Measurements from ENCODE around the gene SSTR4. TPM values are rescaled to one million over a fixed set of nuclear protein-coding genes. Genes with fewer than 3 reads are reported as not detected.
A peak's percentile ranks its signal among the peaks of the same experiment; 100 is the strongest.

Gene SSTR4
- total RNA-seq, 1 donor from 2014 or later, result not detected

GRCh38 chr20:23048283-23049200 is 13.4 kb downstream of the SSTR4 start:
- Mint-ChIP-seq H3K9me3 (no peaks in the 10 kb centered on the region), H3K36me3 (no peaks in the 10 kb centered on the region), H3K27me3 (ENCODE audit: low read depth) (peaks cover 91% of the 10 kb centered on the region), H3K4me1 (peaks cover 18% of the 10 kb centered on the region), H3K4me3 (peak overlapping the region; percentile 81), H3K27ac (no peak overlapping the region)
- DNase-seq (ENCODE audit: low spot score in 2 of 2, unreplicated experiment in 2 of 2), result peak in 1 of 2 experiments; percentile 52
- peak; percentile 37 for TF ChIP-seq CTCF (IDR thresholded peaks at IDR 0.05; ENCODE audit: unreplicated experiment)

DNA sequence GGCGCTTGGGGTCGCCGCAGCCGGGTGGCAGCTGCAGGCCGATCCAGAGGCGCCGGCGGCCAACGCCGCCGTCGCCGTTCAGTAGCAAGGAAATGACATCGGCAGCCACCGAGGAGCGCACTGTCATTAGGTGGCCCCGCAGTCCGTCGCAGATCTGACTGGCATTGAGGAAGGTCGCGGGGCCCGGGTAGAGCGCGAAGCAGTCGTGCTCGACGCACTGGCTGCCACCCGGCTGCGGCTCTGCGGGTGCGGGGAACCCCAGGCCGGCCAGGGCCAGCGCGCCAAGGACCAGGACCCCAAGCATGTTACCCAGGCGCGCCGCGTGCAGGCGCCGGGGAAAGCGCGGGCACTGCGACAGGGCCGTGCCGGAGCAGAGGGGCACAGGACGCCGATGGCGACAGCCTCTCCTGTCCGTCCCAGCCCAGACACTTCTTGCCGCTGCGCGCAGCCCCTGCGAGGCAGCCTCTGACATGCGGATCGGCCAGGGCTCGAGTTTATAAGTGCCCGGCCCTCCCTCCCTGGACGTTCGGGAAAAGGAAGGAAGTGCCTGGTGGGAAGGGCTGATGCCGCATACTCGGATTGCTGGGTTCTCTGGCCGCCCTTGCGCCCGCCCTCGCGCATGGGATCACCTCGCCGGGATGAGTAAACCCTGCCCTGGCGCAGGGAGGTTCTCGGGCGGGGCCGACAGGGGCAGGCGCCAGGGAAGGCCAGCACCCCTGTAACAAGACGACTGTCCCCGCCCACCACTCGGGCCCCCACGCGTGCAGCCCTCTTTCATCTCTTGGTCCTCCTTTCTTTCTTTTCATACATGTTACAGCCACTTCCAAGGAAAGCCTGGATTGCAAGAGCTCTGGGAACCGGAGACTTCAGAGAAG is 14.3 kb downstream of the SSTR4 start, which contains the start of gene THBD:
Gene THBD, minus strand, starts transcription at position 472 of the 875 bp plus-strand sequence. Its CDS starts 168 bp downstream, at position 304.
- Mint-ChIP-seq H3K36me3 (no peaks in the 10 kb centered on the region), H3K4me3 (peak within 1 kb of the TSS; percentile 81), H3K9me3 (no peaks in the 10 kb centered on the region), H3K4me1 (peaks cover 18% of the 10 kb centered on the region), H3K27me3 (ENCODE audit: low read depth) (peaks cover 89% of the 10 kb centered on the region), H3K27ac (no peak within 1 kb of the TSS)
- no peak for DNase-seq (ENCODE audit: low spot score in 2 of 2, unreplicated experiment in 2 of 2)
- no peak for TF ChIP-seq CTCF (IDR thresholded peaks at IDR 0.05; ENCODE audit: unreplicated experiment)

DNA sequence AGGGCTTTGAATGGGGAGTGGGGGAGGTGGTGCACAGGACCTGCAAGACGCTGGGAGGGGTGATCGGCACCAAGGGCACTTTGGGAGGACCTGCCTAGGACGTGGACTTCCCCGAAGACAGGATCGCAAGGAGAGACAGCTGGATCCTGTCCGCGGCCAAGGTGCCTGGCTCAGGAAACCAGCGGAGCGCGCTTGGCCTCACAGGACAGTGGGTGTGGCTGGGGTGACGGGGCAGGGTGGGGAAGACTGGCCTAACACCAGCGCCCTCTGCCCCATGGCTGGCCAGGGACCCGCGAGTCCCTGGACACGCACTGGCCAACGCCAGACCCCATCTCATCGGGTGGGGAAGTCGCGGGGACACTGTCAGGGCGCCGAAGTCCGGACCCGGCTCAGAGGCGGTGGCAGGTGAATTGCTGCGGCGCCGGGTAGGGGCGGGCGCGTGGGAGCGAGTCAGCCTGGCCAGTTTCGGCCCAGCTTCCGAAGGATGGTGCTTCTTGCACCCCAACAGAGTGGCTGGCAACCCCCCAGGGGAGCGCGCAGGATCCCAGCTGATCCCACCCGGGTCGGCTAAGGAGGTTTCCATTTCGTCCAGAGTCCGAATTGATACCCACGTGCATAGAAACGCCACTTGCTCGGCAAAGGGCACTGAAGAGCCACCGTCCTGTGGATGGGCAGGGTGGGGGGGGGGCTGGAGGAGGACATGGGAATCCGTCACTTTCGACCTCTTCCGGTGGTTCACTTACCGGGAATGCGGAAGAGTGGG is 15.1 kb downstream of the SSTR4 start:
- peak in 1 of 2 experiments; percentile 47 for DNase-seq (ENCODE audit: low spot score in 2 of 2, unreplicated experiment in 2 of 2)

GRCh38 chr20:23050847-23051627 is 15.9 kb downstream of the SSTR4 start:
- peak overlapping the region; percentile 50 for H3K27ac Mint-ChIP-seq
- no peaks in the 10 kb centered on the region for H3K36me3 Mint-ChIP-seq
- DNase-seq (ENCODE audit: low spot score in 2 of 2, unreplicated experiment in 2 of 2), result peak in 1 of 2 experiments; percentile 89
- H3K4me1 Mint-ChIP-seq, result peaks cover 18% of the 10 kb centered on the region
- peak overlapping the region; percentile 81 for H3K4me3 Mint-ChIP-seq
- no peaks in the 10 kb centered on the region for H3K9me3 Mint-ChIP-seq
- TF ChIP-seq CTCF (IDR thresholded peaks at IDR 0.05; ENCODE audit: unreplicated experiment), result peak; percentile 79
- peaks cover 81% of the 10 kb centered on the region for H3K27me3 Mint-ChIP-seq (ENCODE audit: low read depth)

More for the DNA sequence above, 15.1 kb downstream of the SSTR4 start:
- Mint-ChIP-seq H3K4me1 (peaks cover 18% of the 10 kb centered on the region), H3K4me3 (peak overlapping the region; percentile 81), H3K9me3 (no peaks in the 10 kb centered on the region), H3K27ac (peak overlapping the region; percentile 50), H3K36me3 (no peaks in the 10 kb centered on the region), H3K27me3 (ENCODE audit: low read depth) (peaks cover 82% of the 10 kb centered on the region)
- no peak for TF ChIP-seq CTCF (IDR thresholded peaks at IDR 0.05; ENCODE audit: unreplicated experiment)

Measured in mesothelial cell of epicardium (in vitro differentiated cells).